Hepatocyte (in vitro differentiated cells): ENCODE data around the gene C5orf63. TPM values are rescaled to one million over a fixed set of nuclear protein-coding genes. Genes with fewer than 3 reads are reported as not detected.
A peak's percentile ranks its signal among the peaks of the same experiment; 100 is the strongest.
"Not testable (repeated sequence)": the region's sequence is repeated elsewhere in the genome, so short reads cannot be mapped to it uniquely, and the experiment has no call there.

Source experiments
- DNase-seq: peaks from one replicate; pipeline ENCODE4 v3.0.0-alpha.2; 2016; ENCODE audit warnings: low spot score
- H2AFZ ChIP-seq: fragments of 200-600 bp; sonication (generic); 2 replicates; pipeline ENCODE4 v1.6.0; 2016; ENCODE audit warnings: antibody characterized with exemption, mild to moderate bottlenecking
- H3K27ac ChIP-seq: fragments of 200-600 bp; sonication (generic); 2 replicates; pipeline ENCODE4 v1.5.1; 2016; ENCODE audit warnings: mild to moderate bottlenecking
- H3K27me3 ChIP-seq: fragments of 200-600 bp; sonication (generic); 2 replicates; pipeline ENCODE4 v1.6.1; 2016
- H3K36me3 ChIP-seq: fragments of 200-600 bp; sonication (generic); replicated peaks from 2 replicates; pipeline ENCODE4 v1.5.1; 2016; ENCODE audit warnings: low read depth; ENCODE audit not compliant: insufficient read depth
- H3K4me1 ChIP-seq: fragments of 200-600 bp; sonication (generic); 2 replicates; pipeline ENCODE4 v1.5.1; 2016; ENCODE audit warnings: mild to moderate bottlenecking, moderate library complexity; ENCODE audit not compliant: insufficient read depth
- H3K4me2 ChIP-seq: fragments of 200-600 bp; sonication (generic); 2 replicates; pipeline ENCODE4 v1.6.0; 2016
- H3K4me3 ChIP-seq: fragments of 200-600 bp; sonication (generic); 2 replicates; pipeline ENCODE4 v1.5.1; 2016; ENCODE audit warnings: mild to moderate bottlenecking
- H3K79me2 ChIP-seq: fragments of 200-600 bp; sonication (generic); 2 replicates; pipeline ENCODE4 v1.6.0; 2017; ENCODE audit warnings: mild to moderate bottlenecking
- H3K9me2 ChIP-seq: fragments of 200-600 bp; sonication (generic); replicated peaks from 2 replicates; pipeline ENCODE4 v1.6.0; 2017; ENCODE audit warnings: mild to moderate bottlenecking; ENCODE audit not compliant: insufficient read depth
- H3K9me3 ChIP-seq: fragments of 200-600 bp; sonication (generic); 2 replicates; pipeline ENCODE4 v1.5.1; 2016; ENCODE audit warnings: low read depth, mild to moderate bottlenecking
- H4K20me1 ChIP-seq: fragments of 200-600 bp; sonication (generic); 2 replicates; pipeline ENCODE4 v1.6.0; 2016; ENCODE audit warnings: mild to moderate bottlenecking; ENCODE audit not compliant: insufficient read depth, poor library complexity, severe bottlenecking
- EZH2 ChIP-seq: fragments of 200-600 bp; sonication (generic); IDR thresholded peaks from 2 replicates; pipeline ENCODE4 v1.6.1; 2016; ENCODE audit warnings: antibody characterized with exemption, mild to moderate bottlenecking, borderline replicate concordance
- EZH2phosphoT487 ChIP-seq: fragments of 200-600 bp; sonication (generic); IDR thresholded peaks from one replicate; pipeline ENCODE4 v1.6.1; 2018; ENCODE audit warnings: antibody characterized with exemption, mild to moderate bottlenecking, low read depth, moderate library complexity; ENCODE audit not compliant: unreplicated experiment, severe bottlenecking
- WGBS: methylation state at CpG from one replicate; pipeline ENCODE4 v1.1.6; 2016; ENCODE audit warnings: low lambda C conversion rate; ENCODE audit errors: missing lambda C conversion rate; 5-methylcytosine and 5-hydroxymethylcytosine counted together
- polyA plus RNA-seq: library from polyadenylated mRNA; unstranded; fragments of >200 nt; fragmentation: Nextera tagmentation; extraction: Ambion mirVana; gene quantifications from 2 replicates; pipeline ENCODE4 v1.2.1, GENCODE V29; 2016
- total RNA-seq: library from RNA; depleted of rRNA; stranded (reverse); fragments of >200 nt; gene quantifications from 2 replicates; pipeline ENCODE4 v1.2.3, GENCODE V29; 2014
- TF ChIP-seq, protein P1 (sequence below): fragments of 200-600 bp; sonication (generic); IDR thresholded peaks from 2 replicates; pipeline ENCODE4 v1.5.1; 2016; ENCODE audit warnings: antibody characterized with exemption, mild to moderate bottlenecking; ENCODE audit not compliant: poor library complexity

C5orf63 gene
- total RNA-seq (0.23 and 0.24 TPM in 2 replicates), polyA plus RNA-seq (0.57 and 1.7 TPM in 2 replicates)

DNA sequence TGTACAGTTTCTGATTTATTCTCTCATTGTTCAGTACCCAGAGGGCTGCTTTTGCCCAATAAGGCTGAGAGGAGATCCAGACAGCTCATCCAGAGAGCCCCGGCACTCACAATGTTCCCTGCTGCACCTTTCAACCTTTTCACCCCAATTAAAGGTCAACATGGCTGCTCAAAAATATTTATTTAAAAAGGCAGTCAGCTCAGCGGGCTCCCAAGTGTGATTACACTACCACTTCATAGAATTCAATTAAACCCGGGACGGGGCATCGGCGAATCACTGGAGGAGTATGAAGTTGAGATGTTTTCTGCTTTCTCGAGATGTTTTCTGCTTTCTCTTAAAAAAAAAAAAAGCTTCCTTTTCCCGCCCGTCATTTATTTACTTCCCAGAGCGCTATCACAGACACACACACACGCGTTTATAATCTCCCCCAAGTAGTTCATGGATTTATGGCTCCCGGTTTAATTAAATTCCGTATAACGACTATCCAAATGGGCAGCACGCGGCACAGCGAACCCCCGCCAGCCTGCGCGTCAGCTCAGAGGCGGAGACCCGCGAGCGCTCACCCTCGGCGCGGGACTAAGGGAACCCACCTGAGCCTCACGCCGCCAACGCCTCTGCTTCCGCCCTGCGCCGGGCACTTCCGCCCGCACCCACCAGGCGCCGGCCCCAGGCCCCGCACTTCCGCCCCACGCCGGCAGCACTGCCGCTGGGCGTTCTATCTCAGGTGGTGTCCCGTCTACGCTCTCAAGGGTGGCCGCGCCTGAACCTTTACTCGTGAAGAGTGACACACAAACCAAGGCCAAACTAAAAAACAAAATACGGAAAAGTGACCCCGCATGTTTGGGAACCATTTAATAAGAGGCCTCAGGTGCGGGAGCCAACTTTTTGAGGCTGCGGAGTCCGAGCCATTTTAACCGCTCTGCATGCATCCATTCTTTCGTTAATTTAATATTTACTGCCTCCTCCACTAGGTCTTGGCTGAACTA lies at the start of gene C5orf63:
Gene C5orf63 (minus strand): TSS at position 642 of the 986 bp plus-strand sequence. CDS start 14,507 bp downstream, outside the sequence.
- TF ChIP-seq, protein P1, sequence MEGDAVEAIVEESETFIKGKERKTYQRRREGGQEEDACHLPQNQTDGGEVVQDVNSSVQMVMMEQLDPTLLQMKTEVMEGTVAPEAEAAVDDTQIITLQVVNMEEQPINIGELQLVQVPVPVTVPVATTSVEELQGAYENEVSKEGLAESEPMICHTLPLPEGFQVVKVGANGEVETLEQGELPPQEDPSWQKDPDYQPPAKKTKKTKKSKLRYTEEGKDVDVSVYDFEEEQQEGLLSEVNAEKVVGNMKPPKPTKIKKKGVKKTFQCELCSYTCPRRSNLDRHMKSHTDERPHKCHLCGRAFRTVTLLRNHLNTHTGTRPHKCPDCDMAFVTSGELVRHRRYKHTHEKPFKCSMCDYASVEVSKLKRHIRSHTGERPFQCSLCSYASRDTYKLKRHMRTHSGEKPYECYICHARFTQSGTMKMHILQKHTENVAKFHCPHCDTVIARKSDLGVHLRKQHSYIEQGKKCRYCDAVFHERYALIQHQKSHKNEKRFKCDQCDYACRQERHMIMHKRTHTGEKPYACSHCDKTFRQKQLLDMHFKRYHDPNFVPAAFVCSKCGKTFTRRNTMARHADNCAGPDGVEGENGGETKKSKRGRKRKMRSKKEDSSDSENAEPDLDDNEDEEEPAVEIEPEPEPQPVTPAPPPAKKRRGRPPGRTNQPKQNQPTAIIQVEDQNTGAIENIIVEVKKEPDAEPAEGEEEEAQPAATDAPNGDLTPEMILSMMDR, result no peak
- TF ChIP-seq EZH2, result no peak
- TF ChIP-seq EZH2phosphoT487, result no peak
- Histone ChIP-seq H3K4me2 (peak within 1 kb of the TSS; percentile 55), H3K27ac (no peak within 1 kb of the TSS), H3K9me2 (no peaks in the 10 kb centered on the region), H3K9me3 (no peaks in the 10 kb centered on the region), H3K36me3 (no peaks in the 10 kb centered on the region), H4K20me1 (no peaks in the 10 kb centered on the region), H3K79me2 (no peaks in the 10 kb centered on the region), H3K4me3 (no peak within 1 kb of the TSS), H3K27me3 (no peaks in the 10 kb centered on the region), H3K4me1 (peaks cover 10% of the 10 kb centered on the region), H2AFZ (no peak within 1 kb of the TSS)
- WGBS, result 87% methylated on average over 56 of the region's 56 CpGs
- no peak for DNase-seq

DNA sequence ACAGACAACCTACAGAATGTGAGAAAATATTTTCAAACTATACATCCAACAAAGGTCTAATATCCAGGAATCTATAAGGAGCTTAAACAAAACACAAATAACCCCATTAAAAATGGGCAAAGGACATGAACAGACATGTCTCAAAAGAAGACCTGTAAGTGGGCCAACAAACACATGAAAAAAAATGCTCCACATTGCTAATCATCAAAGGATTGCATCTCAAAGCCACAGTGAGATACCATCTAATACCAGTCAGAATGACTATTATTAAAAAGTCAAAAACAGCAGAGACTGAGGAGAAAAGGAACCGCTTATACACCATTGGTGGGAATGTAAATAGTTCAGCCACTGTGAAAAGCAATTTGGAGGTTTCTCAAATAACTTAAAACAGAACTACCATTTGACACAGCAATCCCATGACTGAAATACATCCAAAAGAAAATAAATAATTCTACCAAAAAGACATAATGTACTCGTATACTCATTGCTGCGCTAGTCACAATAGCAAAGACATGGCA lies 39.1 kb upstream of the C5orf63 start:
- H3K36me3 ChIP-seq, result no peaks in the 10 kb centered on the region
- H3K9me2 ChIP-seq, result no peaks in the 10 kb centered on the region
- no peak for DNase-seq
- H2AFZ ChIP-seq, result no peak overlapping the region
- H3K4me3 ChIP-seq, result no peak overlapping the region
- H3K4me2 ChIP-seq, result no peak overlapping the region
- no peaks in the 10 kb centered on the region for H3K79me2 ChIP-seq
- H3K4me1 ChIP-seq, result no peaks in the 10 kb centered on the region
- H3K27ac ChIP-seq, result no peak overlapping the region
- no peaks in the 10 kb centered on the region for H4K20me1 ChIP-seq
- H3K9me3 ChIP-seq, result no peaks in the 10 kb centered on the region
- 96% methylated on average over 3 of the region's 3 CpGs for WGBS
- TF ChIP-seq EZH2phosphoT487, result no peak
- TF ChIP-seq, protein P1, result no peak
- no peak for TF ChIP-seq EZH2
- no peaks in the 10 kb centered on the region for H3K27me3 ChIP-seq

GRCh38 chr5:127111112-127111511 lies 37.8 kb upstream of the C5orf63 start:
- Histone ChIP-seq H2AFZ (no peak overlapping the region), H3K79me2 (no peaks in the 10 kb centered on the region), H4K20me1 (no peaks in the 10 kb centered on the region), H3K4me3 (no peak overlapping the region), H3K9me2 (no peaks in the 10 kb centered on the region), H3K4me1 (no peaks in the 10 kb centered on the region), H3K27me3 (no peaks in the 10 kb centered on the region), H3K9me3 (no peaks in the 10 kb centered on the region), H3K4me2 (no peak overlapping the region), H3K27ac (no peak overlapping the region), H3K36me3 (no peaks in the 10 kb centered on the region)
- TF ChIP-seq EZH2 (no peak), EZH2phosphoT487 (no peak)
- TF ChIP-seq, protein P1, result no peak
- WGBS, result 72% methylated on average over 2 of the region's 2 CpGs
- DNase-seq, result no peak

DNA sequence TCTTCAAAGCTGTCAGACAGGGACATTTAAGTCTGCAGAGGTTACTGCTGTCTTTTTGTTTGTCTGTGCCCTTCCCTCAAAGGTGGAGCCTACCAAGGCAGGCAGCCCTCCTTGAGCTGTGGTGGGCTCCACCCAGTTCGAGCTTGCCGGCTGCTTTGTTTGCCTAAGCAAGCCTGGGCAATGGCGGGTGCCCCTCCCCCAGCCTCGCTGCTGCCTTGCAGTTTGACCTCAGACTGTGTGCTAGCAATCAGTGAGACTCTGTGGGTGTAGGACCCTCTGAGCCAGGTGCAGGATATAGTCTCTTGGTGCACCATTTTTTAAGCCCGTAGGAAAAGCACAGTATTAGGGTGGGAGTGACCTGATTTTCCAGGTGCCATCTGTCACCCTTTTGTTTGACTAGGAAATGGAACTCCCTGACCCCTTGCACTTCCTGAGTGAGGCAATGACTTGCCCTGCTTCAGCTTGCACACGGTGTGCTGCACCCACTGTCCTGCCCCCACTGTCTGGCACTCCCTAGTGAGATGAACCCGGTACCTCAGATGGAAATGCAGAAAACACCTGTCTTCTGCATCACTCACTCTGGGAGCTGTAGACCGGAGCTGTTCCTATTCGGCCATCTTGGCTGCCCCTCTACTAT lies 35.4 kb upstream of the C5orf63 start:
- not testable (repeated sequence) for H3K9me2 ChIP-seq, H4K20me1 ChIP-seq, DNase-seq, H3K4me3 ChIP-seq, H3K36me3 ChIP-seq, H3K4me1 ChIP-seq, H3K27ac ChIP-seq, H3K9me3 ChIP-seq, H3K27me3 ChIP-seq, H3K4me2 ChIP-seq, H3K79me2 ChIP-seq, H2AFZ ChIP-seq
- whole genome bisulfite sequencing, result 90% methylated on average over 9 of the region's 9 CpGs
